HL-60 (cell line): Measurements from ENCODE around the gene TBC1D9.

ENCODE experiments used
- DNase-seq, 2 experiments: peaks; one replicate each; pipeline ENCODE4 v3.0.0-alpha.2; 2010 to 2020; ENCODE audit warnings: low read depth in 1 of 2, low spot score in 1 of 2
- H3K27ac ChIP-seq: fragments of 250-450 bp; sonication (Bioruptor Pico); replicated peaks from 2 replicates; pipeline ENCODE4 v1.5.1; 2020; ENCODE audit warnings: mild to moderate bottlenecking, moderate library complexity
- H3K27me3 ChIP-seq: fragments of 250-450 bp; sonication (Bioruptor Pico); 2 replicates; pipeline ENCODE4 v1.5.1; 2021; ENCODE audit warnings: mild to moderate bottlenecking, moderate library complexity; ENCODE audit not compliant: insufficient read depth, poor library complexity, severe bottlenecking
- H3K4me3 ChIP-seq: replicated peaks from 2 replicates; pipeline ENCODE4 v1.5.1; 2011; ENCODE audit warnings: mild to moderate bottlenecking, control low read depth, low read length; ENCODE audit not compliant: insufficient read depth
- CTCF ChIP-seq: IDR thresholded peaks from one replicate; pipeline ENCODE4 v1.5.1; 2011; ENCODE audit warnings: low read length, control low read depth, inconsistent platforms; ENCODE audit not compliant: insufficient read depth
- GABPA ChIP-seq: IDR thresholded peaks from 2 replicates; pipeline ENCODE4 v1.6.1; 2012; ENCODE audit warnings: low read depth
- POLR2AphosphoS5 ChIP-seq: IDR thresholded peaks from 2 replicates; pipeline ENCODE4 v1.6.1; 2012; ENCODE audit warnings: low read depth
- REST ChIP-seq: IDR thresholded peaks from 2 replicates; pipeline ENCODE4 v1.6.1; 2012; ENCODE audit warnings: low read depth; ENCODE audit not compliant: insufficient replicate concordance
- SPI1 ChIP-seq: IDR thresholded peaks from 2 replicates; pipeline ENCODE4 v1.6.1; 2012; ENCODE audit warnings: low read depth, mild to moderate bottlenecking, borderline replicate concordance

Gene TBC1D9

GRCh38 chr4:140617499-140618248 lies 138.5 kb downstream of the TBC1D9 start:
- no peak overlapping the region for H3K27ac ChIP-seq
- peaks cover 3% of the 10 kb centered on the region for H3K27me3 ChIP-seq
- DNase-seq: no peak
- H3K4me3 ChIP-seq: no peak overlapping the region
- TF ChIP-seq CTCF: no peak

GRCh38 chr4:140615451-140615850 lies 140.7 kb downstream of the TBC1D9 start:
- no peak for DNase-seq
- no peak overlapping the region for H3K27ac ChIP-seq
- TF ChIP-seq SPI1 (no peak), REST (no peak)
- no peaks in the 10 kb centered on the region for H3K27me3 ChIP-seq
- no peak overlapping the region for H3K4me3 ChIP-seq

GRCh38 chr4:140612357-140612756 lies 143.8 kb downstream of the TBC1D9 start:
- DNase-seq: no peak
- no peak overlapping the region for H3K27ac ChIP-seq
- no peak overlapping the region for H3K4me3 ChIP-seq
- H3K27me3 ChIP-seq: no peaks in the 10 kb centered on the region
- TF ChIP-seq REST (no peak), CTCF (no peak), SPI1 (no peak), POLR2AphosphoS5 (no peak), GABPA (no peak)

- Histone ChIP-seq H3K4me3 (no peak overlapping the region), H3K27ac (no peak overlapping the region), H3K27me3 (no peaks in the 10 kb centered on the region)
- no peak for TF ChIP-seq SPI1
- no peak for TF ChIP-seq CTCF
- no peak for TF ChIP-seq REST
- no peak for TF ChIP-seq POLR2AphosphoS5
- TF ChIP-seq GABPA: no peak
- DNase-seq: no peak
These were observed 144.3 kb downstream of the TBC1D9 start for GRCh38 chr4:140611854-140612253.
